Measurements from ENCODE around the gene GATD1.

GRCh38 chr11:826227-826621 is 48.9 kb upstream of the GATD1 start:
- TF ChIP-seq EWSR1 (IDR thresholded peaks at IDR 0.05; ENCODE audit: borderline replicate concordance, low read depth, partially characterized antibody) (no peak), WHSC1 (IDR thresholded peaks at IDR 0.05; ENCODE audit: low read length) (no peak), MYBL2 (IDR thresholded peaks at IDR 0.05; ENCODE audit: low read depth) (no peak), MYBL2 (CRISPR knock-in tag; IDR thresholded peaks at IDR 0.05; ENCODE audit: borderline replicate concordance) (no peak), EP300 (IDR thresholded peaks at IDR 0.05; ENCODE audit: low read length) (no peak), MCM2 (IDR thresholded peaks at IDR 0.05; ENCODE audit: low read depth) (no peak), ZKSCAN1 (IDR thresholded peaks at IDR 0.05; ENCODE audit: low read depth, low read length) (no peak), HMGXB4 (CRISPR knock-in tag; IDR thresholded peaks at IDR 0.05) (no peak), HNRNPLL (IDR thresholded peaks at IDR 0.05; ENCODE audit: low read depth, low read length, poor library complexity, severe bottlenecking) (no peak)

Measured in K562 (cell line).